Measurements from ENCODE around the gene PRSS23. TPM values are rescaled to one million over a fixed set of nuclear protein-coding genes. Genes with fewer than 3 reads are reported as not detected.

PRSS23 gene
- total RNA-seq, 1 experiment from 2014 or later, result 3.8 TPM

- no peak overlapping the region for H3K9ac ChIP-seq (ENCODE audit: low read length)
- H3K9me2 ChIP-seq (ENCODE audit: insufficient read depth), result no peaks in the 10 kb centered on the region
- ChIA-PET RAD21 (ENCODE audit: low non-redundant PET in 1 of 2, low total read pairs in 2 of 2, uncharacterized antibody in 2 of 2, unreplicated experiment in 2 of 2) (no interaction called here), POLR2A (no interaction called here), CTCF (no interaction called here)
- peaks cover 22 to 27% of the 10 kb centered on the region in 2 experiments for H3K4me1 ChIP-seq (ENCODE audit: control insufficient read depth in 1 of 2, insufficient read depth in 2 of 2, low read length in 2 of 2)
- TF ChIP-seq SIN3A (IDR thresholded peaks at IDR 0.05; ENCODE audit: low read depth) (no peak), RAD21 (IDR thresholded peaks at IDR 0.05; ENCODE audit: low read depth) (no peak), CTCF (IDR thresholded peaks at IDR 0.05 in 2 of 3, conservative IDR thresholded peaks at IDR 0.05 in 1 of 3; ENCODE audit: borderline replicate concordance in 1 of 3, insufficient read depth in 1 of 3, low read depth in 2 of 3, low read length in 2 of 3) (no peak), ZNF274 (IDR thresholded peaks at IDR 0.05; ENCODE audit: low read depth, low read length) (no peak), EZH2 (IDR thresholded peaks at IDR 0.05) (no peak), JUND (IDR thresholded peaks at IDR 0.05) (no peak), FOSL1 (IDR thresholded peaks at IDR 0.05; ENCODE audit: low read depth) (no peak), ATF3 (IDR thresholded peaks at IDR 0.05) (no peak)
- no peaks in the 10 kb centered on the region for H3K79me2 ChIP-seq (ENCODE audit: insufficient read depth, low read length)
- H3K9me3 ChIP-seq (ENCODE audit: control insufficient read depth in 1 of 2, insufficient read depth in 1 of 2, low read depth in 1 of 2, low read length in 2 of 2), result no peaks in the 10 kb centered on the region
- H3K4me3 ChIP-seq (replicated peaks in 1 of 2; ENCODE audit: low read depth in 1 of 2, low read length in 2 of 2), result no peak overlapping the region
- BruUV-seq (replicated peaks), result no TSS peak
- no peak overlapping the region for H3K27ac ChIP-seq (ENCODE audit: low read depth, low read length)
- intact Hi-C loops (cut with micrococcal nuclease), result no loop called here
- ATAC-seq (no peak), DNase-seq (ENCODE audit: low read depth, low spot score) (no peak)
- H3K36me3 ChIP-seq (ENCODE audit: control insufficient read depth in 1 of 2, insufficient read depth in 2 of 2, low read length in 2 of 2), result no peaks in the 10 kb centered on the region
- no peaks in the 10 kb centered on the region; the same call in 1 of the 2 replicates for H3K27me3 ChIP-seq (ENCODE audit: insufficient read depth, low read length)
- no peak overlapping the region for H2AFZ ChIP-seq (ENCODE audit: low read depth, low read length, poor library complexity, severe bottlenecking)
- H3K4me2 ChIP-seq (ENCODE audit: low read length), result no peak overlapping the region
- H4K20me1 ChIP-seq (ENCODE audit: insufficient read depth), result no peaks in the 10 kb centered on the region
Observed at GRCh38 chr11:86809561-86809960, 9.2 kb downstream of the PRSS23 start.

- Histone ChIP-seq H3K9me3 (ENCODE audit: control insufficient read depth in 1 of 2, insufficient read depth in 1 of 2, low read depth in 1 of 2, low read length in 2 of 2) (no peaks in the 10 kb centered on the region), H3K9ac (ENCODE audit: low read length) (no peak overlapping the region), H3K4me3 (replicated peaks in 1 of 2; ENCODE audit: low read depth in 1 of 2, low read length in 2 of 2) (no peak overlapping the region), H3K4me2 (ENCODE audit: low read length) (no peak overlapping the region), H2AFZ (ENCODE audit: low read depth, low read length, poor library complexity, severe bottlenecking) (no peak overlapping the region), H3K36me3 (ENCODE audit: control insufficient read depth in 1 of 2, insufficient read depth in 2 of 2, low read length in 2 of 2) (no peaks in the 10 kb centered on the region), H4K20me1 (ENCODE audit: insufficient read depth) (no peaks in the 10 kb centered on the region), H3K79me2 (ENCODE audit: insufficient read depth, low read length) (no peaks in the 10 kb centered on the region), H3K4me1 (ENCODE audit: control insufficient read depth in 1 of 2, insufficient read depth in 2 of 2, low read length in 2 of 2) (peaks cover 22 to 32% of the 10 kb centered on the region in 2 experiments), H3K9me2 (ENCODE audit: insufficient read depth) (no peaks in the 10 kb centered on the region), H3K27ac (ENCODE audit: low read depth, low read length) (no peak overlapping the region), H3K27me3 (ENCODE audit: insufficient read depth, low read length) (no peaks in the 10 kb centered on the region; the same call in 1 of the 2 replicates)
- intact Hi-C loops (cut with micrococcal nuclease), result no loop called here
- RAD21 ChIA-PET (ENCODE audit: low non-redundant PET in 1 of 2, low total read pairs in 2 of 2, uncharacterized antibody in 2 of 2, unreplicated experiment in 2 of 2), result no interaction called here
- DNase-seq (ENCODE audit: low read depth, low spot score), result no peak
- BruUV-seq (replicated peaks), result no TSS peak
- POLR2A ChIA-PET, result no interaction called here
- no peak for ATAC-seq
- CTCF ChIA-PET, result no interaction called here
- TF ChIP-seq TCF7L2 (IDR thresholded peaks at IDR 0.05; ENCODE audit: borderline replicate concordance, extremely low read depth, insufficient read depth, insufficient read length) (no peak), POLR2A (IDR thresholded peaks at IDR 0.05; ENCODE audit: borderline replicate concordance, extremely low read depth, insufficient read depth, insufficient read length) (no peak), SRF (IDR thresholded peaks at IDR 0.05; ENCODE audit: low read depth) (no peak), JUND (IDR thresholded peaks at IDR 0.05) (no peak), ZBTB33 (IDR thresholded peaks at IDR 0.05; ENCODE audit: extremely low read depth, insufficient replicate concordance, low read length) (no peak), EGR1 (IDR thresholded peaks at IDR 0.05; ENCODE audit: low read depth) (no peak), ELF1 (IDR thresholded peaks at IDR 0.05; ENCODE audit: borderline replicate concordance, low read depth) (no peak), ZNF274 (IDR thresholded peaks at IDR 0.05; ENCODE audit: low read depth, low read length) (no peak), RAD21 (IDR thresholded peaks at IDR 0.05; ENCODE audit: low read depth) (no peak), YY1 (IDR thresholded peaks at IDR 0.05; ENCODE audit: extremely low read depth, insufficient replicate concordance, low read depth, low read length) (no peak), EZH2 (IDR thresholded peaks at IDR 0.05) (no peak)
Observed at GRCh38 chr11:86810288-86810687, 9.9 kb downstream of the PRSS23 start.
